Keratinocyte (primary cell): ENCODE data around the gene BRINP3. TPM values are rescaled to one million over a fixed set of nuclear protein-coding genes. Genes with fewer than 3 reads are reported as not detected.

Experiments
- DNase-seq: peaks from one replicate; pipeline ENCODE4 v3.0.0-alpha.2; 2011; ENCODE audit warnings: low read depth, missing footprints, low spot score
- FAIRE-seq: peaks from 2 replicates; lab custom pipeline; 2011; peaks lifted over from hg19 to GRCh38; lab: Jason Lieb, UNC
- H2AFZ ChIP-seq: 2 replicates; pipeline ENCODE4 v1.6.0; 2012; ENCODE audit warnings: low read length, control low read depth, inconsistent platforms; ENCODE audit not compliant: control insufficient read depth
- H3K27ac ChIP-seq: 2 replicates; pipeline ENCODE4 v1.5.1; 2011; ENCODE audit warnings: low read length; ENCODE audit not compliant: control insufficient read depth, insufficient read depth
- H3K27me3 ChIP-seq: 3 replicates; pipeline ENCODE4 v1.6.0; 2011; ENCODE audit warnings: low read length; ENCODE audit not compliant: control insufficient read depth, insufficient read depth; ENCODE audit errors: extremely low read depth
- H3K36me3 ChIP-seq, 2 experiments: 2 replicates in 1 of 2; 3 replicates in 1 of 2; pipeline ENCODE4 v1.5.1; 2011; ENCODE audit warnings: low read length in 2 of 2, mild to moderate bottlenecking in 1 of 2; ENCODE audit not compliant: control insufficient read depth in 2 of 2, insufficient read depth in 2 of 2; ENCODE audit errors: extremely low read depth in 1 of 2
- H3K4me1 ChIP-seq: 3 replicates; pipeline ENCODE4 v1.5.1; 2011; ENCODE audit warnings: low read length; ENCODE audit not compliant: control insufficient read depth, insufficient read depth; ENCODE audit errors: extremely low read depth
- H3K4me2 ChIP-seq: 3 replicates; pipeline ENCODE4 v1.6.0; 2011; ENCODE audit warnings: low read depth, low read length; ENCODE audit not compliant: control insufficient read depth, insufficient read depth; ENCODE audit errors: extremely low read depth
- H3K4me3 ChIP-seq, 3 experiments: fragments of 200-600 bp in 1 of 3; sonication (generic) in 1 of 3; 2 replicates in 2 of 3; 3 replicates in 1 of 3; pipeline ENCODE4 v1.5.1; 2011 to 2016; ENCODE audit warnings: low read length in 3 of 3, mild to moderate bottlenecking in 3 of 3, control low read depth in 2 of 3, inconsistent platforms in 1 of 3, low read depth in 1 of 3, mixed read lengths in 1 of 3, mixed run types in 1 of 3, moderate library complexity in 1 of 3; ENCODE audit not compliant: control insufficient read depth in 2 of 3, insufficient read depth in 2 of 3; ENCODE audit errors: extremely low read depth in 1 of 3
- H3K79me2 ChIP-seq: 2 replicates; pipeline ENCODE4 v1.6.0; 2012; ENCODE audit warnings: low read length; ENCODE audit not compliant: control insufficient read depth, insufficient read depth
- H3K9ac ChIP-seq: 3 replicates; pipeline ENCODE4 v1.6.0; 2011; ENCODE audit warnings: low read length; ENCODE audit not compliant: control insufficient read depth, insufficient read depth; ENCODE audit errors: extremely low read depth
- H3K9me1 ChIP-seq: 3 replicates; pipeline ENCODE4 v1.6.0; 2011; ENCODE audit warnings: low read length; ENCODE audit not compliant: control insufficient read depth, insufficient read depth; ENCODE audit errors: extremely low read depth
- H3K9me3 ChIP-seq: 2 replicates; pipeline ENCODE4 v1.5.1; 2012; ENCODE audit warnings: low read depth, low read length; ENCODE audit not compliant: control insufficient read depth
- H4K20me1 ChIP-seq: 3 replicates; pipeline ENCODE4 v1.6.0; 2011; ENCODE audit warnings: low read length; ENCODE audit not compliant: control insufficient read depth, insufficient read depth; ENCODE audit errors: extremely low read depth
- EZH2 ChIP-seq: IDR thresholded peaks from one replicate; pipeline ENCODE4 v1.6.1; 2012; ENCODE audit warnings: inconsistent platforms, mild to moderate bottlenecking, low read length, moderate library complexity
- dilution Hi-C: fragments of 300-500 bp; cut with MboI; formaldehyde crosslinking; loops from one replicate; pipeline ENCODE4 v1.7.0; 2020; ENCODE audit warnings: low sequenced_read_pairs; ENCODE audit not compliant: extremely low pct_ligation_motif_present
- polyA plus RNA-seq, 5 experiments: library from polyadenylated mRNA; depleted of rRNA in 3 of 5; stranded (reverse) in 3 of 5; stranded (forward) in 1 of 5; unstranded in 1 of 5; fragments of >200 nt; gene quantifications; 1 replicate in 1 of 5; 2 replicates in 3 of 5; 3 replicates in 1 of 5; pipeline versions ENCODE4 v1.2.1 to v1.2.3, GENCODE V29; 2011 to 2012; ENCODE audit warnings: missing spikeins in 2 of 5, low read depth in 1 of 5, low replicate concordance in 1 of 5
- TF ChIP-seq, protein P1 (sequence below), 3 experiments: IDR thresholded peaks in 1 of 3; conservative IDR thresholded peaks in 1 of 3; optimal IDR thresholded peaks in 1 of 3; 2 replicates in 2 of 3; 3 replicates in 1 of 3; pipeline versions ENCODE3 to v1.5.1; 2011; ENCODE audit warnings: low read length in 3 of 3, mild to moderate bottlenecking in 3 of 3, moderate library complexity in 2 of 3, control low read depth in 1 of 3, inconsistent platforms in 1 of 3; ENCODE audit not compliant: insufficient read depth in 2 of 3; ENCODE audit errors: extremely low read depth in 1 of 3

The BRINP3 gene
- polyA plus RNA-seq, 1 donor (not counting 4 experiments of a cell fraction or from before 2014, with no cell fraction given): not detected

GRCh38 chr1:190416239-190416638 is 61.4 kb downstream of the BRINP3 start:
- Histone ChIP-seq H2AFZ (no peak overlapping the region), H3K79me2 (no peaks in the 10 kb centered on the region), H3K36me3 (no peaks in the 10 kb centered on the region), H3K9ac (no peak overlapping the region), H3K4me3 (no peak overlapping the region), H3K27ac (no peak overlapping the region), H3K9me3 (no peaks in the 10 kb centered on the region), H4K20me1 (no peaks in the 10 kb centered on the region), H3K27me3 (no peaks in the 10 kb centered on the region), H3K9me1 (no peaks in the 10 kb centered on the region), H3K4me2 (no peak overlapping the region), H3K4me1 (no peaks in the 10 kb centered on the region)
- FAIRE-seq (no peak), DNase-seq (no peak)
- TF ChIP-seq EZH2: no peak
- TF ChIP-seq, protein P1, sequence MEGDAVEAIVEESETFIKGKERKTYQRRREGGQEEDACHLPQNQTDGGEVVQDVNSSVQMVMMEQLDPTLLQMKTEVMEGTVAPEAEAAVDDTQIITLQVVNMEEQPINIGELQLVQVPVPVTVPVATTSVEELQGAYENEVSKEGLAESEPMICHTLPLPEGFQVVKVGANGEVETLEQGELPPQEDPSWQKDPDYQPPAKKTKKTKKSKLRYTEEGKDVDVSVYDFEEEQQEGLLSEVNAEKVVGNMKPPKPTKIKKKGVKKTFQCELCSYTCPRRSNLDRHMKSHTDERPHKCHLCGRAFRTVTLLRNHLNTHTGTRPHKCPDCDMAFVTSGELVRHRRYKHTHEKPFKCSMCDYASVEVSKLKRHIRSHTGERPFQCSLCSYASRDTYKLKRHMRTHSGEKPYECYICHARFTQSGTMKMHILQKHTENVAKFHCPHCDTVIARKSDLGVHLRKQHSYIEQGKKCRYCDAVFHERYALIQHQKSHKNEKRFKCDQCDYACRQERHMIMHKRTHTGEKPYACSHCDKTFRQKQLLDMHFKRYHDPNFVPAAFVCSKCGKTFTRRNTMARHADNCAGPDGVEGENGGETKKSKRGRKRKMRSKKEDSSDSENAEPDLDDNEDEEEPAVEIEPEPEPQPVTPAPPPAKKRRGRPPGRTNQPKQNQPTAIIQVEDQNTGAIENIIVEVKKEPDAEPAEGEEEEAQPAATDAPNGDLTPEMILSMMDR (optimal IDR thresholded peaks at IDR 0.05 in 1 of 3, IDR thresholded peaks at IDR 0.05 in 1 of 3, conservative IDR thresholded peaks at IDR 0.05 in 1 of 3; ENCODE audit: extremely low read depth in 1 of 3, insufficient read depth in 2 of 3, low read length in 3 of 3): no peak
- dilution Hi-C loops: no loop called here

- H3K27me3 ChIP-seq: no peaks in the 10 kb centered on the region
- H2AFZ ChIP-seq: no peak overlapping the region
- no peak for TF ChIP-seq EZH2
- TF ChIP-seq, protein P1 (optimal IDR thresholded peaks at IDR 0.05 in 1 of 3, IDR thresholded peaks at IDR 0.05 in 1 of 3, conservative IDR thresholded peaks at IDR 0.05 in 1 of 3; ENCODE audit: extremely low read depth in 1 of 3, insufficient read depth in 2 of 3, low read length in 3 of 3): no peak
- no peaks in the 10 kb centered on the region for H3K79me2 ChIP-seq
- no peak overlapping the region for H3K4me2 ChIP-seq
- DNase-seq (no peak), FAIRE-seq (no peak)
- H3K36me3 ChIP-seq: no peaks in the 10 kb centered on the region
- H4K20me1 ChIP-seq: no peaks in the 10 kb centered on the region
- no peak overlapping the region for H3K9ac ChIP-seq
- dilution Hi-C loops: no loop called here
- H3K9me3 ChIP-seq: no peaks in the 10 kb centered on the region
- H3K27ac ChIP-seq: no peak overlapping the region
- H3K4me3 ChIP-seq: no peak overlapping the region
- H3K9me1 ChIP-seq: no peaks in the 10 kb centered on the region
- H3K4me1 ChIP-seq: no peaks in the 10 kb centered on the region
These were observed 64.5 kb downstream of the BRINP3 start for GRCh38 chr1:190413142-190413541.
